ENCODE data around the gene SH3RF3.

Gene SH3RF3

GRCh38 chr2:109428281-109428680, 299.3 kb downstream of the SH3RF3 start:
- DNase-seq, result no peak

GRCh38 chr2:109428841-109429566, 300.0 kb downstream of the SH3RF3 start:
- no peak for DNase-seq

GRCh38 chr2:109429567-109430328, 300.7 kb downstream of the SH3RF3 start:
- no peak for DNase-seq

- DNase-seq, result no peak
Observed at GRCh38 chr2:109430329-109430636, 301.3 kb downstream of the SH3RF3 start.

- no peak for DNase-seq
Observed at GRCh38 chr2:109432421-109432820, 303.4 kb downstream of the SH3RF3 start.

DNA sequence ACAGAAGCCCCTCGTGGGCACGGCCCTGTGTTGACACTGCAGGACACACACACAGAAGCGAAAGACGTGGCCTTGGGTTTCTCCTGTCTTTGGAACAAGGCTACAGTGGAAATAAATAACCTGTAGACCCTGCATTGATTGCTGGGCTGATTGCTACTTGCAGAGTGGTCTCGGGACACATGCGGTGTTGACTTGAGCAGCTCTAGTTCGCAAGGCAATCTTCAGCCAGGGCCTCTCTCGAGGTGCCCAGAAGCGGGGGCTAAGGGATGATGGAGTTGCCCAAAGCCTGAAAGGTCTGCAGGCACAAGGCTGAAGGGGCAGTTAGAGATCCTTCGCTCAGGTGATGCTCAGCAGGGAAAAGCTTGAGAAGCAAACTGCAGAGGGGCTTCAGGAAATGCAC, 304.5 kb downstream of the SH3RF3 start:
- DNase-seq, result no peak

DNA sequence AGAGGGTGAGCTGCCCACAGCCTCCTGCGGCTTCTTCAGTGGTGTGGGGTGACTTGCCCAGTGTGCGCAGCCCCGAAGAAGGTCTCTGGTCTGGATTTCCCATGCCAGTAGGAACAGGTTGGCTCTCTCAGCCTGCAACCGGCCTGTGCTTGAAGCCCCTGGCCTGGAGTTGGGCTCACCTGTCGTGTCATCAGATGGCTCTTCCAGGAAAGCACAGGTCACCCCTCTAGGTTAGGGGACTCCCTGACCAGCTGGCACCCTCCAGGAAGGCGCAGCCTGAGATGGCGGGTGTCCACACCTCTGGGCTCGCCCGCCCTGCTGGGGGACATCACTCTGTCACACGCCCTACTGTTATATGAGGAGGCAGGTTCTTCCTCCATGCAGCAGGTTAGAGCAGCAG, 304.9 kb downstream of the SH3RF3 start:
- no peak for DNase-seq

DNA sequence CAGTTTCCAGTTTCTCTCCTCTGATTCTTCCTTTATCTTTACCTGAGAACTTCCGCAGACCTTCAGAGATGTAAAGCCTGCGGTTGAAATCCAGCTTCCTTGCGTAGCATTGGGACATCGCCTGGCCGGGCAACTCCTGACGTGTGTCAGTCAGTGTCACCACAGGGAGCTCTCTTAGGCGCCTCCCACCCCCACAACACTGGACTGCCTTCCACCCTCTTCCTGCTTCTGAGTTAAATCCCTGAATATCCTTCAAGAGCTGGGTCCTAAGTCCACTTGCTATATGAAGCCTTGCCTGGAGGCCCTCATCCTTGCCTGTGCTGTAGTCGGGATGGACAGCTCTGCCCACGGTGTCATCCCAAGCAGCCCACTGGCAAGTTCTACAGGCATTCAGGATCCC, 305.3 kb downstream of the SH3RF3 start:
- no peak for DNase-seq

- no peak for DNase-seq
Observed at GRCh38 chr2:109435066-109435690, 306.2 kb downstream of the SH3RF3 start.

DNA sequence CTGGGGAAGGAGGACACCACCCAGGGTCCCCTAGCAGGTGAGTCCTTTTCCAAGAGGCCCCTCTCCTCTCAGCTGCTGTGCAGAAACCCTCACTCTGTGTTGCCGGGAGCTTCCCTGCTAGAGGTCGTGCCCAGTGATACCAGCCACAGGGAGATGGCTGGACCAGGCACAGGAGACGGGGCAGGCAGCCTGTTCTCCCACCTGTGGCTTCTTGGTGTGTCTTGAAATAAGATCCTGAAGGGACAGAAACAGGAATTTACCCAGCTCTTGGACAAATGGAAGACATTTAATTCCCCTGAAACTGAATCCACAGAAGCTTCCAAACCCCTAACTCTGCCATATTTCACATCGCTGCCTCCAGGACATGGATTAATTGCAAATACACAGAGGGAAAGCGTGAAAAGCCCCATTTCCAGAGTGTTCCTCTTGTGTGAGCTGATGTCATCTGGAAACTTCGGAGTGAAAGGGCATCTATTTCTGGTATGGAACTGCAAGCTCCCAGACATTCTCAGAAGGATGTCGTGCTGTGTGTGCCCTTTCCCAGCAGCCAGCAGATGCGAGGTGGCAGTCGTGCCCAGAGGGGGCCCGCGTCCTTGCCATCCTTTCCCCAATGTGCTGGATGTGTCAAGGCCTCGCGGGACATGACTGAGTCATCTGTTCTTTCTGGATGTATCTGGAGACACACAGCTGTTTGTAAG, 307.0 kb downstream of the SH3RF3 start:
- peak; percentile 28 for DNase-seq

DNA sequence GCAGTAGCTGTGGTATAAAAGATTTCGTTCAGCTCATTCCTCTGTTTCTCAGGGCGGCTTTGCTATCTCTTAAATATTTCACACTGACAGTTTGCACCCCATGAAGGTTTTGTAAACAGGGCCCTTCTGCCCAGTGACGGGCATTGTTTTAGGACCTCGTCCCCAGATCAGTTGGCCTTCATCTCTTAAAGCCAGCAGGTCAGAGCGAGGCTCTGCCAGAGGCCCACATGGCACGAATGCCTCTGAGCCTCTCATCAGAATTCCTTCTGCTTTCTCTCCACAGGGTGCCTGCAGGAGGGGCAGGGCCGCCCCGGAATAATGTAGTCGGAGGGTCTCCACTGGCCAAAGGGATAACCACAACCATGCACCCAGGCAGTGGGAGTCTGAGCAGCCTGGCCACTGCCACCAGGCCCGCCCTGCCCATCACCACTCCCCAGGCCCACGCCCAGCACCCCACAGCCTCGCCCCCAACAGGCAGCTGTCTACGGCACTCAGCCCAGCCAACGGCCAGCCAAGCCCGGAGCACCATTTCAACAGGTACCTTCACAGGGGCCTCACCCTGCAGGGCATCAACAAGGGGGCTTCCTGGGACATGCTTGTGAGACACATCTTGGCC, 307.7 kb downstream of the SH3RF3 start:
- DNase-seq, result no peak

DNA sequence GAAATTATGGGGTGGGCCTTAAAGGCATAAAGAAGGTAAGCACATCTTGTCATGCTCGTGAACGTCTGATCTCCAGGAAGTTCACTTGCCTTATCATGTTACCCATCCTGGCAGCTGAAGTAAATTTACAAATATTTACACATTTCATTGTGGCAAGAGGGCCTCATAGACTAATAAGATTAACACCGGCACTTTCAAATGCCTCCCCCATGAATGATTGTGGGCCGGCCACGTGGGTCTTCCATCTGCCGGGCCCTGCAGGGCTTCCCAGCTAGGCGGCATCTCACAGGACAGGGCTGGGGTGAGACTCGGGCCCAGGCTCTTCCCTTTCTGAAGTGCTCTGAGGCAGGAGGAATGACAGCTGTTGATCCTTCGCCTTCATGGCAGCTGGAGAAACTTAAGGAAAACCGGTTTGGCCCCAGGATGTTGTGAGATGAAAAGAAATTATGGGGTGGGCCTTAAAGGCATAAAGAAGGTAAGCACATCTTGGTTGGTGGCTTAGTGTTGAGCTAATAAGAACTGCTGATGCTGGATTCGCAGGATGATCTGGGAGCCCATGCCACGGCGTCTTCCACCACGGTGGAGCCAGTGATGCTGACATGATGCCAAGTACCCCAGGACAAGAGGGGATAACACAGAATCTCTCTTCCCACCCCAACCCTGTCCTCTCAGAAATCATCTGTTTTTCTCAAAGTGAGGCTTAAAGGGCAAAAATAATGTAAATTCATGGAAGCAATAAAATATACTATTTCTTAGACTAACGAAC, 308.5 kb downstream of the SH3RF3 start:
- no peak for DNase-seq

GRCh38 chr2:109438146-109438545, 309.1 kb downstream of the SH3RF3 start:
- DNase-seq, result no peak

DNA sequence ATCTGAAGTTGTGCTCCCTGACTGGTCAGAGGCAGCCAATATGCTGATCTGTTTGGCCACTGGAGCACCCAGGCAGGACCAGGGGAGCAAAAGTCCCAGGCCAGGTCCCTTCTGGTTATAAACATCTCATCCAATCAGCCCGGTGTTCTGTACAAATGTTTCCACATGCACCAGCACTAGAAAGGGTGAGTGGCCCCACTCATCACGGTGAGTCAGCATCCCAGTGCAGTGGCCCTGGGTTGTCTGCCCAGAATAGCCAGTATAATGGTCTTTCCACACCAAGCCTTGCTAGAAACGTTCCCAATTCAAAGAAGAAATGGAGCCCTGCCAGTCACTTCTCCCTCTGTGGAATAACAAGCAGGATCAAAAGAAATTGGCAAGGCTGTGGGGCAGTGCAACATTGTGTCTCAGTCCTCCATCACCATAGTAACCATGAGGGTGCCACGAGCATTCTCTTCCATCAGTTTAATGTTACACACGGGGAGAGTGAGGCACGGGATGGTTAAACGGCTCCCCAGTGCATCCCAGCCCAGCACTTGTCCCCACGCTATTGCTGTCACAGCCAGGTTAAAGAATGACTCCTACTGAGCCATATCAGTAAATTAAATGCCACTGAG, 309.9 kb downstream of the SH3RF3 start:
- no peak for DNase-seq

DNA sequence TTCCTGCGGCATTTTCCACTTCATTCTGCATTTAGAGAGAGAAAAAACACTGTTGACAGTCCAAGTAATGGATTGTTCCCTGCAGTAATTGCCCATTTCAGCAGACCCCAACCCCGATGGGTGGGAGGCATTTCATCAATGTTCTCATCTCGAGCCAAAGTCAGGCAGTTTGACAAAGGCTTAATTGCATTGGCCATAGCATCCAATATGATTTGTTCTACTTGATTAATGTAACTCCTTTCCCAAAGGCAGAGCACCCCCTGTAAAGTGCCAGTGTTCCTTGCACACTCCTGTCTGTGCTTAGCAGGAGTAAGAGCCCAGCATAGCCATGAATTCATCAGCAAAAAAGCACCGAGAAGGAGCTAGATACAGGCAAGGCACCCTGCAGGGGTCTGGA, 310.4 kb downstream of the SH3RF3 start:
- DNase-seq, result no peak

GRCh38 chr2:109439986-109440385, 311.0 kb downstream of the SH3RF3 start:
- DNase-seq, result no peak

- DNase-seq, result no peak
Observed at GRCh38 chr2:109440499-109441156, 311.6 kb downstream of the SH3RF3 start.

GRCh38 chr2:109442715-109443319, 313.8 kb downstream of the SH3RF3 start:
- DNase-seq, result no peak

DNA sequence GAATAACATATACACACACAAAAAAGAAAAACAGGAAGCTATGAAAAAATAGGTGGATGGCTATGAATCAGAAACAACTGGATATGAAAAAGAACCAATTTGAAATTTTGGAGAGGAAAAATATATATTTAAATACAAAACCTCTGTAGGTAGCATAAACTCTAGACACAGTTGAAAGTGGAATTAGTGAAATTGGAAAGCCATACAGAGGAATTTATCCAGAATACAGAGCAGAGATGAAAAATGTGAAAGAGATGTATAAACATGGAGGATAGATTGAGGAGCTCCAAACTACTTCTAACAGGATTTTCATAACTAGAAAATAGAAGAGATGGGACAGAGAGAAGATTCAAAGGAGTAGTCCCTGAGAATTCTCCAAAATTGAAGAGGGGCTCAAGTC, 315.9 kb downstream of the SH3RF3 start:
- DNase-seq, result no peak

- peak; percentile 24 for DNase-seq
Observed at GRCh38 chr2:109446278-109447131, 317.5 kb downstream of the SH3RF3 start.

All from T1000 (cell line).